A549 (cell line): ENCODE results near the gene WFDC11. TPM values are rescaled to one million over a fixed set of nuclear protein-coding genes. Genes with fewer than 3 reads are reported as not detected.
"Not testable (repeated sequence)": the region's sequence is repeated elsewhere in the genome, so short reads cannot be mapped to it uniquely, and the experiment has no call there.

Experiments
- ATAC-seq, 2 experiments: fragments of 200-7000 bp in 1 of 2; fragments of >200 bp in 1 of 2; cut with Nextera tagmentation in 1 of 2; cut with Tn5 transposase in 1 of 2; 3 replicates each; pipeline versions ENCODE4 v1.8.0 to v1.9.1; 2018 to 2020; ENCODE audit warnings: mild to moderate bottlenecking in 1 of 2, moderate library complexity in 1 of 2
- CTCF ChIA-PET: fragments of 300-600 bp; sonication (Branson Sonifier 250); formaldehyde crosslinking; extraction: SDS; loops from one replicate; lab custom pipeline; 2021; ENCODE audit warnings: antibody characterized with exemption, inconsistent platforms; lab: Yijun Ruan, JAX
- POLR2A ChIA-PET: fragments of 350-600 bp; formaldehyde crosslinking; extraction: SDS; loops from one replicate; lab custom pipeline; 2021; ENCODE audit warnings: antibody characterized with exemption, inconsistent platforms; lab: Yijun Ruan, JAX
- DNase-seq, 2 experiments: peaks; one replicate each; pipeline versions ENCODE4 v3.0.0 to v3.0.0-alpha.2; 2011 to 2016; ENCODE audit warnings: low read depth in 1 of 2, low spot score in 1 of 2
- FAIRE-seq: peaks from 2 replicates; lab custom pipeline; 2011; peaks lifted over from hg19 to GRCh38; lab: Jason Lieb, UNC
- H3K27ac ChIP-seq, 2 experiments: fragments of >200 bp; sonication (Bioruptor Twin); formaldehyde crosslinking; 3 replicates each; pipeline ENCODE4 v1.5.1; 2016 to 2017
- H3K4me1 ChIP-seq: fragments of >200 bp; sonication (Bioruptor Twin); formaldehyde crosslinking; 3 replicates; pipeline ENCODE4 v1.6.1; 2016
- H3K4me2 ChIP-seq: fragments of >200 bp; sonication (Bioruptor Twin); formaldehyde crosslinking; 3 replicates; pipeline ENCODE4 v1.6.1; 2016
- H3K4me3 ChIP-seq: fragments of >200 bp; sonication (Bioruptor Twin); formaldehyde crosslinking; 3 replicates; pipeline ENCODE4 v1.5.1; 2016
- H3K9me3 ChIP-seq: fragments of >200 bp; sonication (Bioruptor Twin); formaldehyde crosslinking; 3 replicates; pipeline ENCODE4 v1.6.1; 2016
- FOSB ChIP-seq: fragments of 250-450 bp; sonication (Bioruptor Pico); IDR thresholded peaks from 2 replicates; pipeline ENCODE4 v1.5.0; 2020; ENCODE audit warnings: mild to moderate bottlenecking, moderate library complexity
- HDAC2 ChIP-seq: fragments of 200-600 bp; sonication (generic); IDR thresholded peaks from 2 replicates; pipeline ENCODE4 v1.6.1; 2016
- HOXB13 ChIP-seq: fragments of 250-450 bp; sonication (Bioruptor Pico); IDR thresholded peaks from 2 replicates; pipeline ENCODE4 v1.5.0; 2020; ENCODE audit warnings: low read depth, mild to moderate bottlenecking, moderate library complexity
- KDM5A ChIP-seq: fragments of 200-600 bp; sonication (generic); IDR thresholded peaks from 2 replicates; pipeline ENCODE4 v1.6.1; 2016; ENCODE audit warnings: antibody characterized with exemption, mild to moderate bottlenecking
- MAX ChIP-seq: IDR thresholded peaks from 2 replicates; pipeline ENCODE4 v1.6.1; 2012
- MYC ChIP-seq: IDR thresholded peaks from 2 replicates; pipeline ENCODE4 v1.6.1; 2012; ENCODE audit warnings: mild to moderate bottlenecking, inconsistent platforms, low read length, improper control_type of control experiment, borderline replicate concordance
- NPAS2 ChIP-seq: fragments of 250-450 bp; sonication (Bioruptor Pico); IDR thresholded peaks from 2 replicates; pipeline ENCODE4 v1.8.0; 2022; ENCODE audit warnings: mild to moderate bottlenecking, moderate library complexity, borderline replicate concordance
- RARB ChIP-seq: fragments of 250-450 bp; sonication (Bioruptor Pico); IDR thresholded peaks from 2 replicates; pipeline ENCODE4 v1.8.0; 2021; ENCODE audit warnings: mild to moderate bottlenecking, moderate library complexity
- SREBF2 ChIP-seq: fragments of 450-650 bp; IDR thresholded peaks from 2 replicates; pipeline ENCODE4 v1.6.1; 2014; ENCODE audit warnings: mild to moderate bottlenecking, moderate library complexity
- USF2 ChIP-seq: fragments of 450-650 bp; IDR thresholded peaks from 2 replicates; pipeline ENCODE4 v1.6.1; 2014; ENCODE audit warnings: antibody characterized with exemption
- ZFP36 ChIP-seq: fragments of 450-650 bp; IDR thresholded peaks from 2 replicates; pipeline ENCODE4 v1.6.1; 2014; ENCODE audit warnings: borderline replicate concordance; ENCODE audit not compliant: partially characterized antibody
- WGBS: methylation state at CpG from one replicate; pipeline ENCODE4 v1.1.6; 2017; ENCODE audit errors: missing lambda C conversion rate; 5-methylcytosine and 5-hydroxymethylcytosine counted together
- polyA plus RNA-seq, 4 experiments: library from polyadenylated mRNA; depleted of rRNA in 3 of 4; stranded (reverse); fragments of >200 nt; fragmentation: RNase III in 1 of 4; extraction: RNeasy Plus Mini Kit Qiagen cat#74134 plus additional on column Dnase treatment in 1 of 4; gene quantifications; 2 replicates in 3 of 4; 3 replicates in 1 of 4; pipeline ENCODE4 v1.2.3, GENCODE V29; 2011 to 2017
- TF ChIP-seq, protein P1 (sequence below): fragments of >200 bp; sonication (Bioruptor Twin); formaldehyde crosslinking; IDR thresholded peaks from 3 replicates; pipeline ENCODE4 v1.5.1; 2016
- TF ChIP-seq, protein P2 (sequence below): IDR thresholded peaks from 2 replicates; pipeline ENCODE4 v1.6.1; 2012; ENCODE audit warnings: low read depth, borderline replicate concordance
- TF ChIP-seq, protein P3 (sequence below): fragments of 250-450 bp; sonication (Bioruptor Pico); IDR thresholded peaks from 2 replicates; pipeline ENCODE4 v1.5.0; 2021; ENCODE audit warnings: mild to moderate bottlenecking, moderate library complexity, borderline replicate concordance

The WFDC11 gene
- polyA plus RNA-seq, 2 of the 4 experiments (the other 2 are of a cell fraction), result not detected

GRCh38 chr20:45672765-45673164 lies 2.7 kb upstream of the WFDC11 start:
- no peak overlapping the region for H3K4me3 ChIP-seq
- no peak overlapping the region for H3K27ac ChIP-seq
- ChIA-PET POLR2A (no interaction called here), CTCF (no interaction called here)
- DNase-seq, result no peak
- H3K4me2 ChIP-seq, result no peak overlapping the region
- no peaks in the 10 kb centered on the region for H3K9me3 ChIP-seq
- TF ChIP-seq HDAC2 (no peak), MYC (no peak), HOXB13 (CRISPR knock-in tag) (no peak), FOSB (CRISPR knock-in tag) (no peak), NPAS2 (no peak), ZFP36 (no peak), RARB (CRISPR knock-in tag) (no peak), SREBF2 (no peak), KDM5A (no peak), USF2 (no peak), MAX (no peak)
- TF ChIP-seq, protein P1, sequence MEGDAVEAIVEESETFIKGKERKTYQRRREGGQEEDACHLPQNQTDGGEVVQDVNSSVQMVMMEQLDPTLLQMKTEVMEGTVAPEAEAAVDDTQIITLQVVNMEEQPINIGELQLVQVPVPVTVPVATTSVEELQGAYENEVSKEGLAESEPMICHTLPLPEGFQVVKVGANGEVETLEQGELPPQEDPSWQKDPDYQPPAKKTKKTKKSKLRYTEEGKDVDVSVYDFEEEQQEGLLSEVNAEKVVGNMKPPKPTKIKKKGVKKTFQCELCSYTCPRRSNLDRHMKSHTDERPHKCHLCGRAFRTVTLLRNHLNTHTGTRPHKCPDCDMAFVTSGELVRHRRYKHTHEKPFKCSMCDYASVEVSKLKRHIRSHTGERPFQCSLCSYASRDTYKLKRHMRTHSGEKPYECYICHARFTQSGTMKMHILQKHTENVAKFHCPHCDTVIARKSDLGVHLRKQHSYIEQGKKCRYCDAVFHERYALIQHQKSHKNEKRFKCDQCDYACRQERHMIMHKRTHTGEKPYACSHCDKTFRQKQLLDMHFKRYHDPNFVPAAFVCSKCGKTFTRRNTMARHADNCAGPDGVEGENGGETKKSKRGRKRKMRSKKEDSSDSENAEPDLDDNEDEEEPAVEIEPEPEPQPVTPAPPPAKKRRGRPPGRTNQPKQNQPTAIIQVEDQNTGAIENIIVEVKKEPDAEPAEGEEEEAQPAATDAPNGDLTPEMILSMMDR, result no peak
- TF ChIP-seq, protein P2, sequence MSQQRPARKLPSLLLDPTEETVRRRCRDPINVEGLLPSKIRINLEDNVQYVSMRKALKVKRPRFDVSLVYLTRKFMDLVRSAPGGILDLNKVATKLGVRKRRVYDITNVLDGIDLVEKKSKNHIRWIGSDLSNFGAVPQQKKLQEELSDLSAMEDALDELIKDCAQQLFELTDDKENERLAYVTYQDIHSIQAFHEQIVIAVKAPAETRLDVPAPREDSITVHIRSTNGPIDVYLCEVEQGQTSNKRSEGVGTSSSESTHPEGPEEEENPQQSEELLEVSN, result no peak
- TF ChIP-seq, protein P3, sequence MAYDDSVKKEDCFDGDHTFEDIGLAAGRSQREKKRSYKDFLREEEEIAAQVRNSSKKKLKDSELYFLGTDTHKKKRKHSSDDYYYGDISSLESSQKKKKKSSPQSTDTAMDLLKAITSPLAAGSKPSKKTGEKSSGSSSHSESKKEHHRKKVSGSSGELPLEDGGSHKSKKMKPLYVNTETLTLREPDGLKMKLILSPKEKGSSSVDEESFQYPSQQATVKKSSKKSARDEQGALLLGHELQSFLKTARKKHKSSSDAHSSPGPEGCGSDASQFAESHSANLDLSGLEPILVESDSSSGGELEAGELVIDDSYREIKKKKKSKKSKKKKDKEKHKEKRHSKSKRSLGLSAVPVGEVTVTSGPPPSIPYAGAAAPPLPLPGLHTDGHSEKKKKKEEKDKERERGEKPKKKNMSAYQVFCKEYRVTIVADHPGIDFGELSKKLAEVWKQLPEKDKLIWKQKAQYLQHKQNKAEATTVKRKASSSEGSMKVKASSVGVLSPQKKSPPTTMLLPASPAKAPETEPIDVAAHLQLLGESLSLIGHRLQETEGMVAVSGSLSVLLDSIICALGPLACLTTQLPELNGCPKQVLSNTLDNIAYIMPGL (CRISPR knock-in tag), result no peak
- TF ChIP-seq, all 56 proteins: peak for 0
- no peak for FAIRE-seq
- ATAC-seq, result no peak
- no peaks in the 10 kb centered on the region for H3K4me1 ChIP-seq

DNA sequence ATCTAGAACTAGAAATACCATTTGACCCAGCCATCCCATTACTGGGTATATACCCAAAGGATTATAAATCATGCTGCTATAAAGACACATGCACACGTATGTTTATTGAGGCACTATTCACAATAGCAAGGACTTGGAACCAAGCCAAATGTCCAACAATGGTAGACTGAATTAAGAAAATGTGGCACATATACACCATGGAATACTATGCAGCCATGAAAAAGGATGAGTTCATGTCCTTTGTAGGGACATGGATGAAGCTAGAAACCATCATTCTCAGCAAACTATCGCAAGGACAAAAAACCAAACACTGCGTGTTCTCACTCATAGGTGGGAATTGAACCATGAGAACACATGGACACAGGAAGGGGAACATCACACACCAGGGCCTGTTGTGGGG lies 13.0 kb downstream of the WFDC11 start:
- DNase-seq, H3K9me3 ChIP-seq, H3K4me3 ChIP-seq, CTCF ChIA-PET, ATAC-seq, POLR2A ChIA-PET, H3K4me2 ChIP-seq, H3K27ac ChIP-seq, H3K4me1 ChIP-seq, FAIRE-seq: not testable (repeated sequence)
- WGBS, result 31% methylated on average over 3 of the region's 3 CpGs

- CTCF ChIA-PET, result interaction anchor here (0.6 to 1.2 kb wide), 2 partner anchors 21 to 923 kb away, joined by 3 read pairs; partner anchors contain the start of gene WFDC9
- DNase-seq, POLR2A ChIA-PET, H3K4me1 ChIP-seq, FAIRE-seq, ATAC-seq, H3K4me3 ChIP-seq, H3K27ac ChIP-seq, H3K9me3 ChIP-seq: not testable (repeated sequence)
- 2% methylated on average over 6 of the region's 7 CpGs for whole genome bisulfite sequencing
- peak overlapping the region; percentile 39; the same call in 2 of the 3 replicates for H3K4me2 ChIP-seq
Observed at GRCh38 chr20:45651726-45652125, 18.3 kb downstream of the WFDC11 start.
